Panc1 (cell line): ENCODE measurements around the gene POTEJ. TPM values are rescaled to one million over a fixed set of nuclear protein-coding genes. Genes with fewer than 3 reads are reported as not detected.
A peak's percentile ranks its signal among the peaks of the same experiment; 100 is the strongest.
"Not testable (repeated sequence)": the region's sequence is repeated elsewhere in the genome, so short reads cannot be mapped to it uniquely, and the experiment has no call there.

ENCODE experiments used
- ATAC-seq: fragments of 200-7000 bp; cut with Tn5 transposase; 2 replicates; pipeline ENCODE4 v1.9.1; 2020; ENCODE audit warnings: mild to moderate bottlenecking, moderate library complexity
- BruUV-seq: library from RNA; stranded (reverse); fragments of 400-500 nt; replicated peaks from 2 replicates; lab custom pipeline; 2021; lab: Mats Ljungman, UMichigan
- CTCF ChIA-PET: fragments of 300-600 bp; sonication (Branson Sonifier 250); formaldehyde crosslinking; loops from one replicate; lab custom pipeline; 2022; ENCODE audit warnings: antibody characterized with exemption; lab: Charles Lee
- POLR2A ChIA-PET: fragments of 300-600 bp; sonication (Branson Sonifier 250); formaldehyde crosslinking; loops from one replicate; lab custom pipeline; 2022; ENCODE audit warnings: antibody characterized with exemption; lab: Charles Lee
- DNase-seq: peaks from one replicate; pipeline ENCODE4 v3.0.0-alpha.2; 2010; ENCODE audit warnings: low read depth, low spot score
- H3K27ac ChIP-seq: 2 replicates; pipeline ENCODE4 v1.5.1; 2011; ENCODE audit warnings: mild to moderate bottlenecking, low read length, inconsistent platforms
- H3K27me3 ChIP-seq: fragments of 200-500 bp; sonication (Bioruptor generic); 2 replicates; pipeline ENCODE4 v1.6.0; 2014; ENCODE audit warnings: low read length, inconsistent platforms; ENCODE audit not compliant: control insufficient read depth, insufficient read depth
- H3K36me3 ChIP-seq: fragments of 200-500 bp; sonication (Bioruptor generic); 2 replicates; pipeline ENCODE4 v1.5.1; 2014; ENCODE audit warnings: inconsistent platforms, mild to moderate bottlenecking, low read length, moderate library complexity; ENCODE audit not compliant: control insufficient read depth, insufficient read depth
- H3K4me1 ChIP-seq: 2 replicates; pipeline ENCODE4 v1.5.1; 2011; ENCODE audit warnings: inconsistent platforms, mild to moderate bottlenecking, low read length, moderate library complexity; ENCODE audit not compliant: control insufficient read depth, insufficient read depth
- H3K4me3 ChIP-seq, 2 experiments: 2 replicates each; pipeline ENCODE4 v1.5.1; 2011 to 2012; ENCODE audit warnings: low read depth in 2 of 2, low read length in 2 of 2, mild to moderate bottlenecking in 2 of 2, inconsistent platforms in 1 of 2, moderate library complexity in 1 of 2
- H3K9me3 ChIP-seq: fragments of 200-500 bp; sonication (Bioruptor generic); 2 replicates; pipeline ENCODE4 v1.5.1; 2014; ENCODE audit warnings: low read depth, mild to moderate bottlenecking, inconsistent platforms, low read length, moderate library complexity; ENCODE audit not compliant: control insufficient read depth, insufficient read depth
- in situ Hi-C: cut with HindIII; loops from 2 replicates; pipeline ENCODE4 v1.10.0; 2016; ENCODE audit warnings: low sequenced_read_pairs, low pct_unique_long_range_greater_than_20kb
- intact Hi-C: fragments of 100-400 bp; cut with micrococcal nuclease; formaldehyde crosslinking; loops from one replicate; pipeline ENCODE4 v1.10.0; 2022; ENCODE audit not compliant: unreplicated experiment
- total RNA-seq: library from RNA; stranded (reverse); gene quantifications from one replicate; pipeline ENCODE4 v1.2.1, GENCODE V29; 2021; ENCODE audit not compliant: unreplicated experiment

The POTEJ gene
- total RNA-seq, 1 experiment from 2014 or later: not detected

DNA sequence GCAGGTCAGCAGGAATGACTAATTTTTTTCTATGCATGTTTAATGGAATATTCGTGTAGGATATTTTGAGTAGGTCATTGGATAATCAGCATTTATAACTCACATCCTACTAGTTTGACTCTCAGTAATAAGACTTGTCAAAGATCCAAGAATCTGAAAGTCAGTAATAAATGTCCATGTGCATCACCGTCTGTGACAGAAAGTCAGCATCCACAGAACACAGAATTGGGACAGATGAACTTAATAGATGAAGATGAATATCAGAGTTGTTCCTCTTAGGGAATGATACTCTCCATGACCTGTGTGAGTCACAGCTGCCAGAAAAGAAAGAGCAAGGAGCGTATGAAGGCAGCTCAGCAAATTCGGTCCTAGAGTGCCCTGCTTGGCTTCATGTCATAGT is 30.4 kb downstream of the POTEJ start:
- H3K4me3 ChIP-seq, in situ Hi-C loops, CTCF ChIA-PET, H3K27ac ChIP-seq, H3K9me3 ChIP-seq, H3K4me1 ChIP-seq, intact Hi-C loops, POLR2A ChIA-PET, H3K27me3 ChIP-seq, H3K36me3 ChIP-seq, BruUV-seq, ATAC-seq, DNase-seq: not testable (repeated sequence)

DNA sequence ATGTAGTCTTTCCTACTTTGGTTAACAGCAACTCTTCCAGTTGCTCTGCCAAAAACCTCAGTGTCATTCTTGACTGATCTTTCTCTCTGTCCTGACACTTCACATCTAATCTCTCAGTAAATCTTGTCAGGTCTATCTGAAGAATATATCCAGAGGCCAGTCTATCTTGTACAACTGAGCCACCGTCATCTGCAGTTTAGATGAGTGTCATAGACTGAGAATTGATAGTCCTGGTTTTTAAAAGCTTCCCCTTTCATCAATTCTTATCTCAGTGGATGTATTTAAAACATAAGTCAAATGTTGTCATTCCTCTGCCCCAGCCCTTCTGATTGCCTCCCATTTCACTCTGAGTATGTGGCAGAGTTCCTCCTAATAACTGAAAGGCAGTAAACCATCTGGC is 38.0 kb downstream of the POTEJ start:
- H3K27ac ChIP-seq, ATAC-seq, H3K9me3 ChIP-seq, intact Hi-C loops, POLR2A ChIA-PET, CTCF ChIA-PET, H3K36me3 ChIP-seq, in situ Hi-C loops, BruUV-seq, DNase-seq, H3K4me3 ChIP-seq, H3K4me1 ChIP-seq, H3K27me3 ChIP-seq: not testable (repeated sequence)

DNA sequence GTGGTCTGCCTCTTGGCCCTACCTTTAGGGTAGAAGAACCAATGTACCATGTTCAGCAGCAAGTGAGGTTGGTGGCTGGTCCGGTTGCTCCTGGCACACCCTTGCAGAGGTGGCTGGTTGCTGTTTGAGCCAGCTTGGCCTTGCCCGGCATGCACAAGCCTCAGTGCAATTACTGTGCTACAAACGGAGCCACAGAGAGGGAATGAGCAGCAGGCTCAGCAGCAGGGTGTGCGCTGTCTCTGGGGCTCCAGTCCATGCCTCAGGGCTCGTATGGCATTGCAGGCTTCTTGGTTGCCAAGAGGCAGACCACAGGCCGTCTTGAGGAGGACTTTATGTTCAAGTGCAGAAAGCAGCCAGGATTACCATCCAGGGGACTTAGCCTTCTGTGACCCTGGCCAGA is 53.3 kb downstream of the POTEJ start:
- intact Hi-C loops, in situ Hi-C loops, POLR2A ChIA-PET: not testable (repeated sequence)

DNA sequence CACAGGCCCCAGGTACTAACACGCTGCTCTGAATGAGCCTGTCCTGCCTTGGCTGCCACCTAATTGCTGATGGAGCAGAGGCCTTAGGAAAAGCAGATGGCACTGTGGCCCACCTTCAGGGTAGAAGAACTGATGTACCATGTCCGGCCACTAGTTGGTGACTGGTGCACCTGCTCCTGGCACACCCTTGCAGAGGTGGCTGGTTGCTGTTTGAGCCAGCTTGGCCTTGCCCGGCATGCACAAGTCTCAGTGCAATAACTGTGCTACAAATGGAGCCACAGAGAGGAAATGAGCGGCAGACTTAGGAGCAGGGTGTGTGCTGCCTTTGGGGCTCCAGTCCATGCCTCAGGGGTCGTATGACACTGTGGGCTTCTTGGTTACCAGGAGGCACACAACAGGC is 54.4 kb downstream of the POTEJ start:
- ATAC-seq, BruUV-seq, H3K4me3 ChIP-seq, H3K27me3 ChIP-seq, H3K9me3 ChIP-seq, in situ Hi-C loops, intact Hi-C loops, CTCF ChIA-PET, DNase-seq, H3K36me3 ChIP-seq, H3K27ac ChIP-seq, H3K4me1 ChIP-seq, POLR2A ChIA-PET: not testable (repeated sequence)

More for the DNA sequence above, 53.3 kb downstream of the POTEJ start:
- DNase-seq, CTCF ChIA-PET, H3K4me1 ChIP-seq, H3K27ac ChIP-seq, H3K4me3 ChIP-seq, BruUV-seq, H3K36me3 ChIP-seq, H3K9me3 ChIP-seq, H3K27me3 ChIP-seq, ATAC-seq: not testable (repeated sequence)

DNA sequence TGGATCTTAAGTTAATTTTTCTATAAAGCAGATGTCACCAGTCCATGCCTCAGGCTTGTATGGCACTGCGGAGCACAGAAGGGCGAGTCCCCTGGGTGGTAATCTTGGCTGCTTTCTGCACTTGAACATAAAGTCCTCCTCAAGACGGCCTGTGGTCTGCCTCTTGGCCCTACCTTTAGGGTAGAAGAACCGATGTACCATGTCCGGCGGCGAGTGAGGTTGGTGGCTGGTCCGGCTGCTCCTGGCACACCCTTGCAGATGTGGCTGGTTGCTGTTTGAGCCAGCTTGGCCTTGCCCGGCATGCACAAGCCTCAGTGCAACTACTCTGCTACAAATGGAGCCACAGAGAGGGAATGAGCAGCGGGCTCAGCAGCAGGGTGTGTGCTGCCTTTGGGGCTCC is 56.3 kb downstream of the POTEJ start:
- H3K9me3 ChIP-seq, ATAC-seq, intact Hi-C loops, BruUV-seq, H3K36me3 ChIP-seq, DNase-seq, H3K4me1 ChIP-seq, H3K4me3 ChIP-seq, POLR2A ChIA-PET, H3K27me3 ChIP-seq, H3K27ac ChIP-seq, in situ Hi-C loops, CTCF ChIA-PET: not testable (repeated sequence)

DNA sequence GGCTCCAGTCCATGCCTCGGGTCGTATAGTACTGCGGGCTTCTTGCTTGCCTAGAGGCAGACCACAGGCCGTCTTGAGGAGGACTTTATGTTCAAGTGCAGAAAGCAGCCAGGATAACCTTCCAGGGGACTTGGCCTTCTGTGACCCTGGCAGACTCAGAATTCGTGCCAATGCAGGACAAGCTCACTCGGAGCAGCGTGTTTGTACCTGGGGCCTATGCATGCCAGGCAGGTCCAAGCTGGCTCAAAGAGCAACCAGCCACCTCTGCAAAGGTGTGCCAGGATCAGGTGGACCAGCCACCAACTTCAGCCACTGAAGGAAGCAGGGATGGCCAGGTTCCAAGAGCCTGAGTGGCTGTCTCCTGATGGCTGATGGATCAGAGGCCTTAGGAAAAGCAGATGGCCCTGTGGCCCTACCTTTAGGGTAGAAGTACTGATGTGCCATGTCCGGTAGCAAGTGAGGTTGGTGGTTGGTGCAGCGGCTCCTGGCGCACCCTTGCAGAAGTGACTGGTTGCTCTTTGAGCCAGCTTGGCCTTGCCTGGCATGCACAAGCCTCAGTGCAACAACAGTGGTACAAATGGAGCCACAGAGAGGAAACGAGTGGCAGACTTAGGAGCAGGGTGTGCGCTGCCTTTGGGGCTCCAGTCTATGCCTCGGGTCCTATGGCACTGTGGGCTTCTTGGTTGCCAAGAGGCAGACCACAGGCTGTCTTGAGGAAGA is 58.9 kb downstream of the POTEJ start:
- CTCF ChIA-PET, H3K4me3 ChIP-seq, DNase-seq, intact Hi-C loops, H3K9me3 ChIP-seq, H3K4me1 ChIP-seq, POLR2A ChIA-PET, H3K27ac ChIP-seq, in situ Hi-C loops, BruUV-seq, ATAC-seq, H3K27me3 ChIP-seq, H3K36me3 ChIP-seq: not testable (repeated sequence)

DNA sequence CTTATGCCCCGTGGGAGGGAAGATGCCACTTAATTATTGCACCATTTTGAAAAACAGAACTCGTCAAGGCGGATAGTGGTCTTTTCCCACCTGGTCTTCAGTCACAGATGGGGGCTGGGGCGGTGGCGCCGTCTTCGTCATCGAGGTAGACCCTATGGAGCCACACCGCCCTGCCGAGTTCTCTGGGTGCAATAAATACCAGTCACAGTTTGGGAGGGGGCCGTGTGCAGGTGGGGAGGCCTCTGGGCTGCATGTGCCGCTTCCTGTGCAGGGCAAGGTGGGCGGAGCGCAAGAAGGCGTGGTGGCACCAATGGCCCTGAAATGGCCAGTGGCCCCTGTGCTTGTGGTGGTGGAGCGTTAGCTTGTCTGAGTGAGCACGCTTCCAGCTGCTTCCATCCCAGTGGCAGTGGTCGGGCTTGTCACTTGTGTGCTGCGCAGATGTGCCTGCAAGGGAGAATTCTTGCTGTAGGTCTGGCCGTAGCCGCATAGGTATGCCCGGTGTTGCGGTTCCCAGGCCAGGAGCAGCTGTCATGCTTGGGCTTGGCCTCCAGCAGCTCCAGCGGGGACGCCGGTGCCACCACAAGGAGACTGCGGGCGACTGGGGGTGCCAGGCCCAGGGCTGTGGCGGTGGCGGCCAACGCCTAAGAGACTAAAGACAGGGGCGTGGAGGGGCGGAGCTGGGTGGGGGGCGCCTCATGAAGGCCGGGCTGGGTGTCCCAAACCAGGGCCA is 81.0 kb downstream of the POTEJ start:
- POLR2A ChIA-PET, H3K4me1 ChIP-seq, BruUV-seq, H3K27me3 ChIP-seq, CTCF ChIA-PET, in situ Hi-C loops, H3K4me3 ChIP-seq, H3K27ac ChIP-seq, H3K36me3 ChIP-seq, H3K9me3 ChIP-seq, DNase-seq, intact Hi-C loops: not testable (repeated sequence)
- peak; percentile 57 for ATAC-seq
